HL-60 (cell line): Measurements from ENCODE around the gene CHCHD6.

Source experiments
- DNase-seq, 2 experiments: peaks; one replicate each; pipeline ENCODE4 v3.0.0-alpha.2; 2010 to 2020; ENCODE audit warnings: low read depth in 1 of 2, low spot score in 1 of 2
- H3K27ac ChIP-seq: fragments of 250-450 bp; sonication (Bioruptor Pico); replicated peaks from 2 replicates; pipeline ENCODE4 v1.5.1; 2020; ENCODE audit warnings: mild to moderate bottlenecking, moderate library complexity
- H3K27me3 ChIP-seq: fragments of 250-450 bp; sonication (Bioruptor Pico); 2 replicates; pipeline ENCODE4 v1.5.1; 2021; ENCODE audit warnings: mild to moderate bottlenecking, moderate library complexity; ENCODE audit not compliant: insufficient read depth, poor library complexity, severe bottlenecking
- H3K4me3 ChIP-seq: replicated peaks from 2 replicates; pipeline ENCODE4 v1.5.1; 2011; ENCODE audit warnings: mild to moderate bottlenecking, control low read depth, low read length; ENCODE audit not compliant: insufficient read depth
- GABPA ChIP-seq: IDR thresholded peaks from 2 replicates; pipeline ENCODE4 v1.6.1; 2012; ENCODE audit warnings: low read depth
- POLR2AphosphoS5 ChIP-seq: IDR thresholded peaks from 2 replicates; pipeline ENCODE4 v1.6.1; 2012; ENCODE audit warnings: low read depth
- SPI1 ChIP-seq: IDR thresholded peaks from 2 replicates; pipeline ENCODE4 v1.6.1; 2012; ENCODE audit warnings: low read depth, mild to moderate bottlenecking, borderline replicate concordance
- TF ChIP-seq, protein P1 (sequence below): IDR thresholded peaks from one replicate; pipeline ENCODE4 v1.5.1; 2011; ENCODE audit warnings: low read length, control low read depth, inconsistent platforms; ENCODE audit not compliant: insufficient read depth
- TF ChIP-seq, protein P2 (sequence below): IDR thresholded peaks from 2 replicates; pipeline ENCODE4 v1.6.1; 2012; ENCODE audit warnings: low read depth; ENCODE audit not compliant: insufficient replicate concordance

CHCHD6 gene

DNA sequence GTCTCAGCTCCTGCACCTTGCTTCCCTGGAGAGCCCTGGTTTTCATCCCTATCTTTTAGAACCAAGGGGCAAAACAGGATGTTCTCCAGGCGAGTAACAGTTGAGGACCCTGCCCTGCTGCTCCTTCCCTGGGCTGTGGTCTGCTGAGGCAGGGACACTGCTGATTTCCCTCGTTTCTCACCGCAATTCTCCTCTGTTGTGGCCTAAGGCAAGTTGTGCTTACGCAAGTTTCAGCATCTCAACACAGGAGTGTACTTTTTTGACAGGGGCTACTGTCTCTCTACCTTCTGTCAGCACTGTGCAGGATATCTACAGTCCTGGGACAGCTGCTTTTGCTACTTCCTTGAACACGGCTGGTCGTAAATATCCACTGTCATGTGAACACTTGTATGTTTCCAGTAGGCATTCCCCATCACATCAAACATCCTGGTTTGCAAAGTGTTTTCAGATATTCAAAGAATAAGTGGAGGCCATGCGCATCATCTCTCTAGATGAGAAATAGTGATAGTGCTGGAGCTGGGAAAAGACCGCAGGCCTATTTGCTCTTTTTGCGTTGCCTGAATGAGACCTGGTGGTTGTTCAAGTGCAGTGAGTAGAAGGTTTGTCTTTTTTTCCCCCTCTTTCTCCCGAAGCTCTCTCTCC lies 168.8 kb downstream of the CHCHD6 start:
- no peaks in the 10 kb centered on the region for H3K27me3 ChIP-seq
- no peak for TF ChIP-seq POLR2AphosphoS5
- TF ChIP-seq, protein P1, sequence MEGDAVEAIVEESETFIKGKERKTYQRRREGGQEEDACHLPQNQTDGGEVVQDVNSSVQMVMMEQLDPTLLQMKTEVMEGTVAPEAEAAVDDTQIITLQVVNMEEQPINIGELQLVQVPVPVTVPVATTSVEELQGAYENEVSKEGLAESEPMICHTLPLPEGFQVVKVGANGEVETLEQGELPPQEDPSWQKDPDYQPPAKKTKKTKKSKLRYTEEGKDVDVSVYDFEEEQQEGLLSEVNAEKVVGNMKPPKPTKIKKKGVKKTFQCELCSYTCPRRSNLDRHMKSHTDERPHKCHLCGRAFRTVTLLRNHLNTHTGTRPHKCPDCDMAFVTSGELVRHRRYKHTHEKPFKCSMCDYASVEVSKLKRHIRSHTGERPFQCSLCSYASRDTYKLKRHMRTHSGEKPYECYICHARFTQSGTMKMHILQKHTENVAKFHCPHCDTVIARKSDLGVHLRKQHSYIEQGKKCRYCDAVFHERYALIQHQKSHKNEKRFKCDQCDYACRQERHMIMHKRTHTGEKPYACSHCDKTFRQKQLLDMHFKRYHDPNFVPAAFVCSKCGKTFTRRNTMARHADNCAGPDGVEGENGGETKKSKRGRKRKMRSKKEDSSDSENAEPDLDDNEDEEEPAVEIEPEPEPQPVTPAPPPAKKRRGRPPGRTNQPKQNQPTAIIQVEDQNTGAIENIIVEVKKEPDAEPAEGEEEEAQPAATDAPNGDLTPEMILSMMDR, result no peak
- TF ChIP-seq, protein P2, sequence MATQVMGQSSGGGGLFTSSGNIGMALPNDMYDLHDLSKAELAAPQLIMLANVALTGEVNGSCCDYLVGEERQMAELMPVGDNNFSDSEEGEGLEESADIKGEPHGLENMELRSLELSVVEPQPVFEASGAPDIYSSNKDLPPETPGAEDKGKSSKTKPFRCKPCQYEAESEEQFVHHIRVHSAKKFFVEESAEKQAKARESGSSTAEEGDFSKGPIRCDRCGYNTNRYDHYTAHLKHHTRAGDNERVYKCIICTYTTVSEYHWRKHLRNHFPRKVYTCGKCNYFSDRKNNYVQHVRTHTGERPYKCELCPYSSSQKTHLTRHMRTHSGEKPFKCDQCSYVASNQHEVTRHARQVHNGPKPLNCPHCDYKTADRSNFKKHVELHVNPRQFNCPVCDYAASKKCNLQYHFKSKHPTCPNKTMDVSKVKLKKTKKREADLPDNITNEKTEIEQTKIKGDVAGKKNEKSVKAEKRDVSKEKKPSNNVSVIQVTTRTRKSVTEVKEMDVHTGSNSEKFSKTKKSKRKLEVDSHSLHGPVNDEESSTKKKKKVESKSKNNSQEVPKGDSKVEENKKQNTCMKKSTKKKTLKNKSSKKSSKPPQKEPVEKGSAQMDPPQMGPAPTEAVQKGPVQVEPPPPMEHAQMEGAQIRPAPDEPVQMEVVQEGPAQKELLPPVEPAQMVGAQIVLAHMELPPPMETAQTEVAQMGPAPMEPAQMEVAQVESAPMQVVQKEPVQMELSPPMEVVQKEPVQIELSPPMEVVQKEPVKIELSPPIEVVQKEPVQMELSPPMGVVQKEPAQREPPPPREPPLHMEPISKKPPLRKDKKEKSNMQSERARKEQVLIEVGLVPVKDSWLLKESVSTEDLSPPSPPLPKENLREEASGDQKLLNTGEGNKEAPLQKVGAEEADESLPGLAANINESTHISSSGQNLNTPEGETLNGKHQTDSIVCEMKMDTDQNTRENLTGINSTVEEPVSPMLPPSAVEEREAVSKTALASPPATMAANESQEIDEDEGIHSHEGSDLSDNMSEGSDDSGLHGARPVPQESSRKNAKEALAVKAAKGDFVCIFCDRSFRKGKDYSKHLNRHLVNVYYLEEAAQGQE, result no peak
- H3K27ac ChIP-seq, result no peak overlapping the region
- DNase-seq, result no peak
- H3K4me3 ChIP-seq, result no peak overlapping the region

DNA sequence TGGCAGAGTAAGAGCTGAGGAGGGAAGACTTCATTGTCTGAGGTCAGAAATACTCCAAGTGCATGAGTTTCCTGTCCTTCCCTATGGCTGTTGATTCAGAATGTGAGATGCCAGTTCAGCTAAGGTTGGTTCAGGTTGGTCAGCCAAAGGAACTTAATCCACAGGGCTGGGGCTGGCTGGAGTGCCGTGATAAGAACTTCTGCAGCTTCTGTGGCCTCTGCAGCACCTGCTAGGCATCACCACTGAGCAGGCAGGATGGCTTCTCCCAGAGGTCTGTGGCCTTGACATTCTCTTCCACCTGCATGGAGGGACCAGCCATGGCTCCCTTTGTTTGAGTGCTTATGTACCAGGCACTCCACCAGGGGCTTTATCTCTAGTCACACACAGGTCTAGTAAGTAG lies 169.4 kb downstream of the CHCHD6 start:
- no peak overlapping the region for H3K4me3 ChIP-seq
- no peak for DNase-seq
- TF ChIP-seq POLR2AphosphoS5 (no peak), SPI1 (no peak), GABPA (no peak)
- TF ChIP-seq, protein P1, result no peak
- TF ChIP-seq, protein P2, result no peak
- no peaks in the 10 kb centered on the region for H3K27me3 ChIP-seq
- H3K27ac ChIP-seq, result no peak overlapping the region

DNA sequence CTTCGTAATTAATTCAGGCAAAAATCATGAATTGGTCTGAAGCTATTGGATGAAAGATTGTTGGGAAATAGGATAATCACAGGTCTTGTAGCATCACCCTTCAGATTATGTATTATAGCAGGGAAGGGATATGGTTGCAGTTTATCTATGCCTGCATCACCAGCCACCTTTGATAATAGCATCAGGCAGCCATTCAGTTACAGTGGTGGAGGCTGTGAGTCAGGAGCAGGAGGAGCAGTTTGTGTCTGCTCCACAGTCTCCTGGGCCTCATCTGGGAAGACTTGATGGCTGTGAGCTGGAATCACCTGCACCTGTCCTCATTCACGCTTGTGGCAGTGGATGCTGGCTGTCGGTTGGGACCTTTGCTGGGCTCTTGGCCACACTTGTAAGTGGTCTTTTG lies 174.6 kb downstream of the CHCHD6 start:
- TF ChIP-seq GABPA, result no peak
- TF ChIP-seq, protein P2, result no peak
- TF ChIP-seq, protein P1, result no peak
- TF ChIP-seq SPI1, result no peak
- TF ChIP-seq POLR2AphosphoS5, result no peak
- H3K27ac ChIP-seq, result no peak overlapping the region
- DNase-seq, result no peak
- no peak overlapping the region for H3K4me3 ChIP-seq
- H3K27me3 ChIP-seq, result no peaks in the 10 kb centered on the region
